Heart right ventricle (tissue), 16 donors: ENCODE results near the gene CGB2. TPM values are rescaled to one million over a fixed set of nuclear protein-coding genes. Genes with fewer than 3 reads are reported as not detected.
A peak's percentile ranks its signal among the peaks of the same experiment; 100 is the strongest.
"Not testable (repeated sequence)": the region's sequence is repeated elsewhere in the genome, so short reads cannot be mapped to it uniquely, and the experiment has no call there.

Experiments used
- ATAC-seq, 8 donors: fragments of 200-7000 bp; cut with Tn5 transposase; one replicate each; pipeline ENCODE4 v1.9.1; 2020; ENCODE audit warnings: mild to moderate bottlenecking in 8 of 8, moderate library complexity in 8 of 8, moderate number of reproducible peaks in 1 of 8
- DNase-seq, 2 donors: peaks; one replicate each; pipeline ENCODE4 v3.0.0-alpha.2; 2020
- H3K27ac ChIP-seq, 10 donors: fragments of 200-600 bp; sonication (generic) in 2 of 10; one replicate each; pipeline versions ENCODE4 v1.5.0 to v1.8.0; 2020 to 2022; ENCODE audit warnings: mild to moderate bottlenecking in 3 of 10
- H3K27me3 ChIP-seq, 7 donors: fragments of 200-600 bp; one replicate each; pipeline ENCODE4 v1.8.0; 2021 to 2022; ENCODE audit warnings: mild to moderate bottlenecking in 2 of 7
- H3K36me3 ChIP-seq, 9 donors: fragments of 200-600 bp; sonication (generic) in 1 of 9; one replicate each; pipeline versions ENCODE4 v1.5.0 to v1.8.0; 2020 to 2022; ENCODE audit warnings: mild to moderate bottlenecking in 2 of 9
- H3K4me1 ChIP-seq, 9 donors: fragments of 200-600 bp; sonication (generic) in 1 of 9; one replicate each; pipeline versions ENCODE4 v1.5.0 to v1.8.0; 2020 to 2022; ENCODE audit warnings: mild to moderate bottlenecking in 4 of 9
- H3K4me3 ChIP-seq, 10 donors: fragments of 200-600 bp; sonication (generic) in 2 of 10; one replicate each; pipeline versions ENCODE4 v1.5.0 to v1.8.0; 2020 to 2022; ENCODE audit warnings: mild to moderate bottlenecking in 7 of 10, moderate library complexity in 2 of 10
- H3K9me3 ChIP-seq, 11 donors: fragments of 200-600 bp in 10 of 11; sonication (generic) in 2 of 11; one replicate each; pipeline versions ENCODE4 v1.5.0 to v1.8.0; 2013 to 2022; ENCODE audit warnings: mild to moderate bottlenecking in 2 of 11, control low read depth in 1 of 11, moderate library complexity in 1 of 11
- CTCF ChIP-seq, 9 donors: fragments of 200-600 bp; sonication (generic) in 2 of 9; IDR thresholded peaks; one replicate each; pipeline versions ENCODE4 v1.5.0 to v1.8.0; 2021 to 2022; ENCODE audit warnings: antibody characterized with exemption in 9 of 9, mild to moderate bottlenecking in 5 of 9, moderate library complexity in 1 of 9
- WGBS, 2 donors: extraction: QIAGEN DNeasy Blood & Tissue Kit; methylation state at CpG; one replicate each; pipeline ENCODE4 v1.1.7; 2013; ENCODE audit warnings: inconsistent platforms in 1 of 2; 5-methylcytosine and 5-hydroxymethylcytosine counted together
- intact Hi-C, 10 donors: fragments of 100-400 bp; cut with DNase I; formaldehyde crosslinking; loops; one replicate each; pipeline versions ENCODE4 v1.11.1 to v1.14.2; 2022
- polyA plus RNA-seq, 2 donors: library from polyadenylated mRNA; stranded (reverse); fragments of 200-250 nt; gene quantifications; one replicate each; pipeline ENCODE4 v1.2.3, GENCODE V29; 2013
- total RNA-seq, 10 donors: library from RNA; stranded (reverse); fragmentation: NEBNext Ultra II Directional in 3 of 10; extraction: Animal tissue kit (Norgen Biotek cat#: 25700) in 3 of 10; gene quantifications; one replicate each; pipeline versions ENCODE4 v1.2.1 to v1.2.4, GENCODE V29; 2021 to 2023
- donor health status: Arrhythmogenic right ventricular cardiomyopathy.
- donor health status: ischemic (EF 13 %, LVEDD 7.1; RV severe dilation, severe dysfunction).
- donor health status: healthy with polysubstance abuse.
- donor health status: DM: no; HTN: yes; CAD: no.
- donor health status: DM: no; HTN: no; CAD: no.
- donor health status: ischemic (EF 25% LVEDD 6.9; RV normal size, moderate dysfunction).
- donor health status: ischemic (EF 25% LVEDD 5.7; RV mildly dilated, moderate dysfunction).
- donor health status: healthy.
- donor health status: DM: yes; HTN: yes; CAD: no.
- donor health status: Ischemic cardiomyopathy.
- donor health status: ischemic (EF 35%, LVEDD 5.7; RV mildly dilated, moderate dysfunction).
- donor health status: nonischemic (EF 11% LVEDD 7.7; RV severe dilation, severe dysfunction).
- donor health status: DM: yes; HTN: yes; CAD: no.
- donor health status: PGD.
- donor health status: ischemic (EF 29% LVEDD 5.4; RV normal size, mild dysfunction).
- donor health status: nonischemic (EF 23%, LVEDD 6.1; RV moderate dilation, normal function).

Gene CGB2
- total and polyA plus RNA-seq, 12 donors, result not detected

DNA sequence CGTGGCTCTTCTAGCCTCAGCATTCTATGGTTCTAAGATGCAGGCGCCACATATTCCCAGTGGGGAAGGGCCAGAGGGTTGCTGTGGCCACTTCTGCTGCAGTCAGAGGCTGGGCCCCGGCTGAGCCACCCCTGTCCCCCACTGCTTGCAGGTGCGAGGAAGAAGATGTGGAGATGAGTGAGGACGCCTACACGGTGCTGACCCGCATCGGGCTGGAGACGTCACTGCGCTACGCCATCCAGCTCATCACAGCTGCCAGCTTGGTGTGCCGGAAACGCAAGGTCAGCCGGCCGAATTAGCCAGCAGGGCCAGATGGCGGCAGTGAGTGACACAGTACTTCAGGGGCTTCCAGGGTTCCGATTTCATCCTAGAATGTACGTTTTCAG lies 16.8 kb upstream of the CGB2 start:
- intact Hi-C loops, result no loop called here

GRCh38 chr19:49016067-49016839 lies 15.4 kb upstream of the CGB2 start:
- ATAC-seq (no peak), DNase-seq (no peak)
- Histone ChIP-seq H3K36me3 (peaks cover 0 to 47% (median 13%) of the 10 kb centered on the region in 9 donors), H3K4me3 (no peak overlapping the region), H3K27ac (no peak overlapping the region), H3K4me1 (peaks cover 0 to 27% (median 23%) of the 10 kb centered on the region in 9 donors), H3K9me3 (no peaks in the 10 kb centered on the region), H3K27me3 (peaks cover 0 to 40% (median 14%) of the 10 kb centered on the region in 7 donors)
- intact Hi-C loops, result no loop called here
- WGBS, 2 donors, result 95 to 96% methylated on average over 23 to 26 of the region's 29 CpGs
- TF ChIP-seq CTCF (IDR thresholded peaks at IDR 0.05), result no peak

More for the DNA sequence above, 16.8 kb upstream of the CGB2 start:
- DNase-seq, result no peak
- TF ChIP-seq CTCF (IDR thresholded peaks at IDR 0.05), result no peak
- no peak for ATAC-seq
- no peaks in the 10 kb centered on the region for H3K9me3 ChIP-seq
- H3K4me3 ChIP-seq, result no peak overlapping the region
- H3K4me1 ChIP-seq, result peaks cover 0 to 27% (median 23%) of the 10 kb centered on the region in 9 donors
- peaks cover 0 to 26% (median 13%) of the 10 kb centered on the region in 7 donors for H3K27me3 ChIP-seq
- H3K27ac ChIP-seq, result no peak overlapping the region
- H3K36me3 ChIP-seq, result peaks cover 0 to 61% (median 16%) of the 10 kb centered on the region in 9 donors
- 91 to 96% methylated on average over 18 of the region's 18 CpGs for WGBS, 2 donors

- Histone ChIP-seq H3K27me3 (peaks cover 0 to 41% (median 14%) of the 10 kb centered on the region in 7 donors), H3K9me3 (no peaks in the 10 kb centered on the region), H3K36me3 (peaks cover 0 to 38% (median 13%) of the 10 kb centered on the region in 9 donors), H3K27ac (peak within 1 kb of the TSS in 1 of 10 donors; percentile 18), H3K4me3 (peak within 1 kb of the TSS; percentile 32 to 59 (median 54)), H3K4me1 (peaks cover 0 to 27% (median 23%) of the 10 kb centered on the region in 9 donors)
- DNase-seq (no peak), ATAC-seq (no peak)
- no peak for TF ChIP-seq CTCF (IDR thresholded peaks at IDR 0.05)
- intact Hi-C loops, result no loop called here
- 73 to 78% methylated on average over 17 of the region's 17 CpGs for WGBS, 2 donors
Measured at GRCh38 chr19:49017041-49017665, 14.5 kb upstream of the CGB2 start, which contains the start of gene LHB. Gene LHB (minus strand): TSS chr19:49017091. CDS start chr19:49017081, 10 bp downstream.

DNA sequence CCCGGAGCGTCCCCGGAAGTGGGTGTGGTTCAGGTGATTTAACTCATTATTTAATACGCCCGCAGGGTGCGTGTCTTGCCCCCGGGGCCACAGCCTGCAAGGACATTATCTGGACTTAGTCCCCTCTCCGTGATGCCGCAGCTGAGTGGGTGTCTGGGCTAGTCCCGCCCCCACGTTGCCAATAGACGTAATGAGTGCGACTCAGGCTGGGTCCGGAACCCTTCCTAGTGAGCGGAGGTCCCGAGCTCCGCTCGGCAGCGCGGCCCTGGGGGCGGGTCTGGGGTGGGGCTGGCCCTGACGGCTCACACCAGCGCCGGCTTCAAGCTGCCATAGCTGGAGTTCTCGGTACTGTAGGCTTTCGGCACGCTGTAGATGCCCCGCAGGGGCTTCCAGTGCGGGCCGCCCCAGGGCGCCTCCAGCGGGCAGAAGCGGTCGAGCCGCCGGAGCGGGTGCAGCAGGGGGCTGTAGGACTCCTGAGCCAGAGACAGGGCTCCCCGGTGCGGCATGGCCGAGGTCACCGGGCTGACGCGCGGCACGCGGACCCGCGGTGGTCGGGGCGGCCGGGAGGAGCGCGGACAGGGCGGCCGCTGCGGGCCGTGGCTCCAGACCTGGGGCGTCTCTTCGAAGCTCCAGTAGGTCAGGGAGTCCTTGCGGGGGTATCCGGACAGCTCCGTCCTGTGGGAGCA lies 13.9 kb upstream of the CGB2 start:
- DNase-seq (peak; percentile 15 to 55), ATAC-seq (peak; percentile 49 to 76 (median 66))
- TF ChIP-seq CTCF (IDR thresholded peaks at IDR 0.05), result peak; percentile 15 to 64 (median 57)
- peak overlapping the region in 1 of 10 donors; percentile 18 for H3K27ac ChIP-seq
- intact Hi-C loops, result no loop called here
- H3K4me1 ChIP-seq, result peaks cover 0 to 27% (median 23%) of the 10 kb centered on the region in 9 donors
- peak overlapping the region; percentile 32 to 59 (median 54) for H3K4me3 ChIP-seq
- peaks cover 0 to 34% (median 13%) of the 10 kb centered on the region in 9 donors for H3K36me3 ChIP-seq
- no peaks in the 10 kb centered on the region for H3K9me3 ChIP-seq
- 1% methylated on average over 62 of the region's 62 CpGs for WGBS, 2 donors
- peaks cover 0 to 41% (median 14%) of the 10 kb centered on the region in 7 donors for H3K27me3 ChIP-seq

GRCh38 chr19:49018388-49019241 lies 13.1 kb upstream of the CGB2 start:
- H3K27me3 ChIP-seq, result peaks cover 0 to 41% (median 14%) of the 10 kb centered on the region in 7 donors
- H3K27ac ChIP-seq, intact Hi-C loops, H3K9me3 ChIP-seq: not testable (repeated sequence)
- WGBS, 2 donors, result 5% methylated on average over 46 to 49 of the region's 50 CpGs
- ATAC-seq (peak in 7 of 8 donors; percentile 6 to 36 (median 27)), DNase-seq (peak in 1 of 2 donors; percentile 16)
- peaks cover 0 to 27% (median 23%) of the 10 kb centered on the region in 9 donors for H3K4me1 ChIP-seq
- H3K36me3 ChIP-seq, result peaks cover 0 to 27% (median 13%) of the 10 kb centered on the region in 9 donors
- H3K4me3 ChIP-seq, result peak overlapping the region; percentile 32 to 59 (median 54)
